KMS-11 (cell line): Measurements from ENCODE around the gene HDAC4.

ENCODE experiments used
- H2AFZ ChIP-seq: fragments of 200-600 bp; sonication (generic); 2 replicates; pipeline ENCODE4 v1.6.1; 2016; ENCODE audit warnings: antibody characterized with exemption, mixed run types, low read depth
- H3K27ac ChIP-seq: fragments of 200-600 bp; sonication (generic); 2 replicates; pipeline ENCODE4 v1.6.1; 2016; ENCODE audit warnings: mild to moderate bottlenecking, mixed run types
- H3K27me3 ChIP-seq: fragments of 200-600 bp; sonication (generic); 2 replicates; pipeline ENCODE4 v1.6.1; 2017; ENCODE audit warnings: mild to moderate bottlenecking, low read depth, mixed run types, moderate library complexity; ENCODE audit not compliant: insufficient read depth
- H3K36me3 ChIP-seq: fragments of 200-600 bp; sonication (generic); 2 replicates; pipeline ENCODE4 v1.6.1; 2017; ENCODE audit warnings: mild to moderate bottlenecking, mixed run types; ENCODE audit not compliant: insufficient read depth
- H3K4me1 ChIP-seq: fragments of 200-600 bp; sonication (generic); 2 replicates; pipeline ENCODE4 v1.6.1; 2016; ENCODE audit warnings: mild to moderate bottlenecking, low read depth, mixed run types; ENCODE audit not compliant: poor library complexity, severe bottlenecking
- H3K4me2 ChIP-seq: fragments of 200-600 bp; sonication (generic); 2 replicates; pipeline ENCODE4 v1.7.0; 2016; ENCODE audit warnings: mild to moderate bottlenecking, mixed run types
- H3K4me3 ChIP-seq: fragments of 200-600 bp; sonication (generic); IDR thresholded peaks from 2 replicates; pipeline ENCODE4 v1.6.1; 2017; ENCODE audit warnings: low read depth, low read length, mixed read lengths; ENCODE audit not compliant: insufficient read depth
- H3K79me2 ChIP-seq: fragments of 200-600 bp; sonication (generic); 2 replicates; pipeline ENCODE4 v1.6.1; 2016; ENCODE audit warnings: low read depth, mixed run types; ENCODE audit not compliant: insufficient read depth
- H3K9ac ChIP-seq: fragments of 200-600 bp; sonication (generic); 2 replicates; pipeline ENCODE4 v1.6.1; 2016; ENCODE audit warnings: mild to moderate bottlenecking, mixed run types
- H4K20me1 ChIP-seq: fragments of 200-600 bp; sonication (generic); 2 replicates; pipeline ENCODE4 v1.6.1; 2016; ENCODE audit warnings: mild to moderate bottlenecking, mixed run types; ENCODE audit not compliant: insufficient read depth
- CTCF ChIP-seq: fragments of 200-600 bp; sonication (generic); conservative IDR thresholded peaks from 2 replicates; pipeline ENCODE4 v1.6.1; 2017; ENCODE audit warnings: low read depth, mild to moderate bottlenecking, antibody characterized with exemption, low read length, moderate library complexity, mixed read lengths

Gene HDAC4

GRCh38 chr2:239064891-239065290, 335.9 kb downstream of the HDAC4 start:
- Histone ChIP-seq H4K20me1 (no peaks in the 10 kb centered on the region), H3K79me2 (no peaks in the 10 kb centered on the region), H3K4me3 (no peak overlapping the region), H3K27me3 (no peaks in the 10 kb centered on the region), H2AFZ (no peak overlapping the region), H3K36me3 (no peaks in the 10 kb centered on the region), H3K4me2 (no peak overlapping the region), H3K9ac (no peak overlapping the region), H3K4me1 (no peaks in the 10 kb centered on the region), H3K27ac (no peak overlapping the region)
- no peak for TF ChIP-seq CTCF

GRCh38 chr2:239064253-239064652, 336.6 kb downstream of the HDAC4 start:
- no peaks in the 10 kb centered on the region for H3K4me1 ChIP-seq
- no peak overlapping the region for H2AFZ ChIP-seq
- no peaks in the 10 kb centered on the region for H3K27me3 ChIP-seq
- no peaks in the 10 kb centered on the region for H3K36me3 ChIP-seq
- no peak overlapping the region for H3K9ac ChIP-seq
- no peak overlapping the region for H3K4me3 ChIP-seq
- H4K20me1 ChIP-seq: no peaks in the 10 kb centered on the region
- no peak overlapping the region for H3K27ac ChIP-seq
- H3K4me2 ChIP-seq: no peak overlapping the region
- TF ChIP-seq CTCF: no peak
- H3K79me2 ChIP-seq: no peaks in the 10 kb centered on the region

- Histone ChIP-seq H3K4me2 (no peak overlapping the region), H3K9ac (no peak overlapping the region), H3K79me2 (no peaks in the 10 kb centered on the region), H4K20me1 (no peaks in the 10 kb centered on the region), H3K4me1 (no peaks in the 10 kb centered on the region), H3K27me3 (no peaks in the 10 kb centered on the region), H3K36me3 (no peaks in the 10 kb centered on the region), H3K27ac (no peak overlapping the region), H2AFZ (no peak overlapping the region), H3K4me3 (no peak overlapping the region)
- TF ChIP-seq CTCF: no peak
Observed at GRCh38 chr2:239062743-239063142, 338.1 kb downstream of the HDAC4 start.

- Histone ChIP-seq H4K20me1 (no peaks in the 10 kb centered on the region), H3K4me2 (no peak overlapping the region), H2AFZ (no peak overlapping the region), H3K79me2 (no peaks in the 10 kb centered on the region), H3K36me3 (no peaks in the 10 kb centered on the region), H3K27me3 (no peaks in the 10 kb centered on the region), H3K9ac (no peak overlapping the region), H3K4me3 (no peak overlapping the region), H3K27ac (no peak overlapping the region), H3K4me1 (no peaks in the 10 kb centered on the region)
- TF ChIP-seq CTCF: no peak
Observed at GRCh38 chr2:239061824-239062570, 338.8 kb downstream of the HDAC4 start.
